ENCODE results near the gene LATS2.

GRCh38 chr13:20988033-20988908 is 73.1 kb downstream of the LATS2 start:
- no peak for TF ChIP-seq CTCF (IDR thresholded peaks at IDR 0.05; ENCODE audit: low read depth, low read length)
- no peak for TF ChIP-seq EZH2phosphoT487 (IDR thresholded peaks at IDR 0.05; ENCODE audit: low read depth)
